Inflammatory macrophage treated with lipopolysaccharide for 4 hours (primary cell): ENCODE measurements around the gene CRTC2.

Experiments used
- DNase-seq: peaks from one replicate; pipeline ENCODE4 v3.0.0-alpha.2; 2020

Gene CRTC2

GRCh38 chr1:153945131-153945794, 13.1 kb downstream of the CRTC2 start:
- DNase-seq, result peak; percentile 93

- no peak for DNase-seq
These were observed 13.6 kb downstream of the CRTC2 start for GRCh38 chr1:153944827-153945117.

GRCh38 chr1:153944005-153944826, 14.2 kb downstream of the CRTC2 start:
- peak; percentile 80 for DNase-seq

- no peak for DNase-seq
These were observed 15.5 kb downstream of the CRTC2 start for GRCh38 chr1:153942766-153943549.

- no peak for DNase-seq
These were observed 16.3 kb downstream of the CRTC2 start for GRCh38 chr1:153941826-153942725.

GRCh38 chr1:153940756-153941155, 17.7 kb downstream of the CRTC2 start:
- no peak for DNase-seq

GRCh38 chr1:153939476-153939875, 18.9 kb downstream of the CRTC2 start:
- no peak for DNase-seq

- no peak for DNase-seq
These were observed 19.4 kb downstream of the CRTC2 start for GRCh38 chr1:153938996-153939395.

- DNase-seq, result no peak
These were observed 21.1 kb downstream of the CRTC2 start for GRCh38 chr1:153937331-153937730.

GRCh38 chr1:153936011-153936802, 22.2 kb downstream of the CRTC2 start:
- DNase-seq, result no peak

- no peak for DNase-seq
These were observed 23.7 kb downstream of the CRTC2 start for GRCh38 chr1:153934746-153935145.

- no peak for DNase-seq
These were observed 24.5 kb downstream of the CRTC2 start for GRCh38 chr1:153933955-153934354.

GRCh38 chr1:153933430-153933829, 25.0 kb downstream of the CRTC2 start:
- DNase-seq, result no peak

GRCh38 chr1:153932156-153933131, 26.0 kb downstream of the CRTC2 start:
- no peak for DNase-seq

GRCh38 chr1:153929981-153930948, 28.1 kb downstream of the CRTC2 start:
- no peak for DNase-seq

GRCh38 chr1:153929426-153929825, 29.0 kb downstream of the CRTC2 start:
- DNase-seq, result no peak

- no peak for DNase-seq
These were observed 29.5 kb downstream of the CRTC2 start for GRCh38 chr1:153928791-153929341.

GRCh38 chr1:153928245-153928644, 30.2 kb downstream of the CRTC2 start:
- DNase-seq, result no peak

- no peak for DNase-seq
These were observed 32.0 kb downstream of the CRTC2 start for GRCh38 chr1:153926405-153926804.
